GM18519 (cell line): ENCODE data around the gene PTPRB.
"Not testable (repeated sequence)": the region's sequence is repeated elsewhere in the genome, so short reads cannot be mapped to it uniquely, and the experiment has no call there.

Experiments
- ATAC-seq: cut with Tn5 transposase; IDR thresholded peaks from one replicate; pipeline ENCODE4 v1.9.1; 2021; ENCODE audit warnings: mild to moderate bottlenecking, moderate library complexity; ENCODE audit not compliant: unreplicated experiment, low FRiP score

PTPRB gene

GRCh38 chr12:70553391-70553859 is 83.8 kb downstream of the PTPRB start:
- ATAC-seq: no peak

- ATAC-seq: no peak
These were observed 85.5 kb downstream of the PTPRB start for GRCh38 chr12:70551731-70552130.

GRCh38 chr12:70550180-70550577 is 87.0 kb downstream of the PTPRB start:
- no peak for ATAC-seq

GRCh38 chr12:70549340-70550179 is 87.7 kb downstream of the PTPRB start:
- ATAC-seq: no peak

GRCh38 chr12:70543444-70543843 is 93.8 kb downstream of the PTPRB start:
- ATAC-seq: no peak

- ATAC-seq: no peak
These were observed 96.2 kb downstream of the PTPRB start for GRCh38 chr12:70540996-70541395.

- no peak for ATAC-seq
These were observed 100.6 kb downstream of the PTPRB start for GRCh38 chr12:70536650-70537049.

- no peak for ATAC-seq
These were observed 101.3 kb downstream of the PTPRB start for GRCh38 chr12:70535896-70536374.

GRCh38 chr12:70534466-70534865 is 102.8 kb downstream of the PTPRB start:
- ATAC-seq: no peak

- ATAC-seq: no peak
These were observed 107.6 kb downstream of the PTPRB start for GRCh38 chr12:70529647-70530046.

GRCh38 chr12:70520847-70521246 is 116.4 kb downstream of the PTPRB start:
- no peak for ATAC-seq

GRCh38 chr12:70513426-70513825 is 123.8 kb downstream of the PTPRB start:
- no peak for ATAC-seq

- no peak for ATAC-seq
These were observed 129.1 kb downstream of the PTPRB start for GRCh38 chr12:70508178-70508577.

- no peak for ATAC-seq
These were observed 129.8 kb downstream of the PTPRB start for GRCh38 chr12:70507442-70507841.

- no peak for ATAC-seq
These were observed 139.7 kb downstream of the PTPRB start for GRCh38 chr12:70497508-70497907.

- not testable (repeated sequence) for ATAC-seq
These were observed 144.3 kb downstream of the PTPRB start for GRCh38 chr12:70492904-70493303.

GRCh38 chr12:70490928-70491327 is 146.3 kb downstream of the PTPRB start:
- not testable (repeated sequence) for ATAC-seq

GRCh38 chr12:70487440-70487839 is 149.8 kb downstream of the PTPRB start:
- no peak for ATAC-seq

GRCh38 chr12:70486588-70486987 is 150.6 kb downstream of the PTPRB start:
- ATAC-seq: no peak

- no peak for ATAC-seq
These were observed 151.5 kb downstream of the PTPRB start for GRCh38 chr12:70485704-70486103.

- no peak for ATAC-seq
These were observed 152.8 kb downstream of the PTPRB start for GRCh38 chr12:70484464-70484863.

- ATAC-seq: no peak
These were observed 154.5 kb downstream of the PTPRB start for GRCh38 chr12:70482764-70483163.
